Stimulated activated CD4-positive, alpha-beta T cell treated with anti-CD3 and anti-CD28 coated beads, Interleukin-15, amount 100 ng/mL, for 48 hours (primary cell): ENCODE measurements around the gene HDAC4.

Source experiments
- DNase-seq, 2 donors: peaks; one replicate each; pipeline ENCODE4 v3.0.0-alpha.2; 2020; ENCODE audit warnings: low read depth in 2 of 2

HDAC4 gene

GRCh38 chr2:239014458-239015217 is 386.2 kb downstream of the HDAC4 start:
- no peak for DNase-seq

DNA sequence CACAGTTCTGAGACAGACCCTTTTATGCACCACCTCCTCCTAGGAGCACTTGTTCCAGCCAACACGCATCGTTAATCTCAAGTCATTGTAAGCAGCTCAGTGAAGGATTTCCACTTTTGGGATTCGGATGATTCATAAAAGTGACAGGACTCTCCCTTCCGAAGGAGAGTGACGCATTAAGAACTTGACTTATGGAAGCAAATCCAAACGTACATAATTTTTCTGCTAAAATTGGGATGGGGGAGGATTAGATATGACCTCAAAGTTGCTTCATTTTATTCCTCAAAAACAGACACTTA is 387.2 kb downstream of the HDAC4 start:
- DNase-seq = no peak

DNA sequence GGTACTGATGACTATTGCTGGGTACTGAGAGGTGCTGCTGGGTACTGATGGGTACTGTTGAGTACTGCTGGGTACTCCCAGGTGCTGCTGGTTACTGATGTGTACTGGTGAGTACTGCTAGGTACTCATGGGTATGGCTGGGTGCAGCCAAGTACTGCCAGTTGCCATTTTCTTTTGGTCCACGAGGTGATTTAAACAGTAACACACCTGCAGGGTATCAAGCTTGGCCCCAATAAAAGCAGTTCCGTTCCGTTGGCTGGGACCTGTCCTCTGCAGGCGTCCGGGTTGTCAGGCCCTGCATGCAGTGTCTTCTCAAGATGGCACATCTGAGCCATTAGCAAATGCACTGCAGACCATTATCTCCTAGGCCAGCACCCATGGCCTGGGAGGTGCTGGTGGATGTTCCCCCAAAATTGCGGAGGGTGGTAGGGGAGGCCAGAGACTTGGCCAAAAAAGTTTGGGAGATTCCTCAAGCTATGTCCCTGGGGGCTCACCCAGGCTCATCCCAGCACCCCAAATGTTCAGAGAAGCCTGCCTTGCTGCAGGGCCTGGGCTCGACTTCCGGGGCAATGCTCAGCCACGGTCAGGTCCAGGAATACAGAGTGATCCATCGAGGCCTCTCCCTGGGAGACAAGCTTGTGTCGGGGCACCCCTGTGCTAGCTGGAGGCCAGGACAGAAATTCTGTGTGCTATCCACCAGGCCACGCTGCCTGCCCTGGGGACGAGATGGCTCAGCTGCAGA is 387.7 kb downstream of the HDAC4 start:
- DNase-seq = no peak

DNA sequence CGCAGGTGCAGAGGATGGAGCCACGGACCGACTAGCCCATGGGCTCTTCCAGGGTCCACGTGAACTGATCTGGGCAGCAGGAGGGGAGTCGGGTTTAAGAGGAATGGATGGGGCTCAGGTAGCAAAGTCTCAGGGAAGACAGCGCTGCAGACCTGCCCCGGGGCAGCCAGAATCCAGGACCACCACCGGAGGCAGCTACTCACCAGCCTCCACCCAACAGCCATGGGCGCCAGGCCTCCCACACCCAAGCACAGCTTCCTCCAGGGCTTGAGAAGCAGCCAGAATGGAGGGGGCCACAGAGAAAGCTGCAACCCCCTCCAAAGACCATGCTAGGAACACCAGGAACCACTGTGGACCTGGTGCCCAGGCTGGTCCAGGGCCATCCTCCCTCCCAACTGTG is 388.6 kb downstream of the HDAC4 start:
- DNase-seq = no peak

DNA sequence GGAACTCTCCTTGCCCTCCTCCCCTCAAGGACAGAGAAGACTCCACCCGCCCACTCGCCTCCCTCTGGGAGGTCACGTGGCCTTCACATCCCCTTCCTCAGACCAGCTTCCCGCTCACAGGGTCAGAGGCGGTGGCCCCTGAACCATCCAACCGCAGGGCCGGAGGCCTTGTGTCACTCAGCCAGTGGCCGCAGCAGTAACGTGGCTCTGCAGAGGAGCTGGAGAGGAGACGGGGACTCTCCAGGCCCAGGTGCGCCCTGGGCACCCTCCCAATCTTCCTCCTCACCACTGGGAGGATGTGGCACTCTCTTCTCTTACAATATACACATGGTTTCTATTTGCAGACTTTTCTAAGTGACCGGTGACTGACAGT is 391.2 kb downstream of the HDAC4 start:
- no peak for DNase-seq

GRCh38 chr2:239008677-239009588 is 391.9 kb downstream of the HDAC4 start:
- DNase-seq = no peak

GRCh38 chr2:239008004-239008403 is 392.8 kb downstream of the HDAC4 start:
- DNase-seq = no peak

DNA sequence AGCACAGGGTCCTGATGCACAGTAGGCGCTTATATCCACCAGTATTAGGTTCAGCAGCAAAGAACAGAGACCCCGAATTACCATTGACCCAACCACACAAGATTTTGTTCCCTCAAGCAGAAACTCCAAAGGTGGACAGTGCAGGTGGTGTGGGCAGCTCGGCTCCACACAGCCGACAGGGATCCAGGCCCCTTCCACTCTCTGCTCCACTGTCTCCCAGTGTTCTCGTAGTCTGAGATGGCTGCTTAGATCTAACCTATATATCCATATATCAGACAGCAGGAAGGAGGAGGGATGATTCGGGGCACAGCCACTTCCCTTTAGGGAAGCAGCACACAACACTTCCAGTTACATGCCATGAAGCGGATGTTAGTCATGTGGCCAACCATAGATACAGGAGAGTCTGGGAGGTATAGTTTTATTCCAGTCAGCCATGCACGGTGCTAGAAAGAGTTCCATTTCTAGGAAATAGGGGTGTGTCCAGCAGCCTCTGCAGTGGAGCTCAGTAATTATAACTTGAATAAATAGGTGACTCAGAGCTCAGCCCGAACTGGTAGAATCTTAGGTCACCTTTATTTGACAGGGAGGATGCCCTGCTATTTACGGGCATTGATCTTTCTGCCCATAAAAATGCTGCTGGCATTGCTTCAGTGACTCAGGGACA is 394.1 kb downstream of the HDAC4 start:
- DNase-seq = no peak

DNA sequence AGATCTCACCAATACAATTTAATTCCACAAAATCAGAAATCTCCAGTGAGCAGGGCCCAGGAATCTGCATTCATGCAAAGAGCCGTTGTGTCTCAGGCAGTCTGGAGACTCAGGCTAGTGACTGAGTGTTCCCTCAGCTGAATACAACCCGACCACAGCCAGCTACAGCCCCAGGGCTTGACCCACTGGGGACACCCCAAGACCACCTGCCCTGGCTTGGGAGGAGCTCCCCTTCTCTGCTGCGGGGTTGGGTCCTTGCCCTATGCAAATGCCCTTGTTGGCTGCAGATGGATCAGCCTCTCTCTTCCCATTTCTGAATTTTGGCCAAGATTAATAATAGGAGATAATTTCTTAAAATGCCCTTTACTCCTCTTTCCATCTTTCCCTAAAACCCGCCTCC is 395.2 kb downstream of the HDAC4 start:
- no peak for DNase-seq

- DNase-seq = no peak
Observed at GRCh38 chr2:239004274-239005015, 396.4 kb downstream of the HDAC4 start.

DNA sequence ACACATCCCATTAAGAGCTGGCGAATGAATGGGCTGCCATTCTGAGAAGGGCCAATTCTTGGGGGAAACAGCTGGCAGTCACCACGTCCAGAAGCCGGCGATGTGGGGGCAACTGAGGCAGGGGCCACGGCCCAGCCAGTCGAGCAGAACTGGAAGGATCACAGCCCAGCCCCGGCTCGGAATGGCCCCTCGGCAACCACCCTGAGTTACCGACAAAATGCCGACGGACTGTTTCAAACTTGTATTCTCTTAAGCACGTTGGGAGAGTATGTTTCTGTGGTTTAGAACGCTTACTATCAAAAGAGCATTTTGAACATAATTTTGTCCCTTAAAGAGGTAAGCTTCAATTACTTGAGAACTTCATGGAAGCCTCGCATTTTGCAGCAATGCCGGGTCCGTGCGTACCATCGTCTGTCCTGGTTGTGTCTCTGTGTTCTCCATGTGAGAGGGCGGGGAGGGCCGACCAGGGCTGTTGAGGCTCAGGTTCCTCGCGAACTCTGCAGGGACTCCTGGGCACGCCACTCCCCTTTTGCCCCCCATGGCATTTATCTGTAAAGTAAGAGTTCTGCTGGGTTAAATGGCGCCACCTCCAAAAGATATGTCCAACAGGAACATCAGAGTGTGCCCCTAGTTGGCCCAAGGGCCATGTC is 397.1 kb downstream of the HDAC4 start:
- no peak for DNase-seq

DNA sequence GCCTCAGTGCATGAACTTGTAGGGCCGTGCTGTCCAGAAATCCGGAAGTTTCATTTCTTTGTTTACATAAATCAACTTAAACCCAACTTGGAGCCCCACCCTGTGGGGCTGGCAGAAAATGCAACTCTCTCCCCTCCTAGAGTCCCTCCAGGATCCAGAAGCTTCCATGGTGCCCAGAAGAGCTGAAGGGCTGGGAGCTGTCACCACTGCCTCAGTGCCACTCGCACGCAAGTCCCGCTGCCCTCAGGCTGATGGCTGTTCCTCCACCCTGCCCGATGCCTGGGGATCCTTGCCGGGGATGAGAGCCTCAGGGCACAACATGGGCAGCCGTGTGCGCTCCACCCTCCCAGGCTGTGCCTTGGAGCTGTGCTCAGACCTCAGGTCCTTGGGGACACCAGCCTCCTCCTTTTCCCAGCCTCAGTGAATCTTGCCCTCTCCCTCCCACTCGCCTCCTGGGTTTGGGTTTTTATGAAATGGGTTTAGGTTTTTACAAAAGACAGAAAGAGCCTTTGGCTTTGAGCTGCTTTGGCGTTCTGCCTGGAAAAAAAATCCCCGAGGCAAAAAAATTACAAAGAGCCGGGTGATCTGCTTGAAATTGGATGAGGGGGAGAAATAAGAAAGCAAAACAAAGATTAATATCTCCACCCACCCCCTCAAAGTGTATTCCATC is 397.7 kb downstream of the HDAC4 start:
- DNase-seq = no peak

GRCh38 chr2:239002591-239002953 is 398.2 kb downstream of the HDAC4 start:
- no peak for DNase-seq

GRCh38 chr2:239001794-239002193 is 399.0 kb downstream of the HDAC4 start:
- DNase-seq = no peak

GRCh38 chr2:239000500-239001073 is 400.2 kb downstream of the HDAC4 start:
- no peak for DNase-seq

- no peak for DNase-seq
Observed at GRCh38 chr2:239000089-239000488, 400.7 kb downstream of the HDAC4 start.

DNA sequence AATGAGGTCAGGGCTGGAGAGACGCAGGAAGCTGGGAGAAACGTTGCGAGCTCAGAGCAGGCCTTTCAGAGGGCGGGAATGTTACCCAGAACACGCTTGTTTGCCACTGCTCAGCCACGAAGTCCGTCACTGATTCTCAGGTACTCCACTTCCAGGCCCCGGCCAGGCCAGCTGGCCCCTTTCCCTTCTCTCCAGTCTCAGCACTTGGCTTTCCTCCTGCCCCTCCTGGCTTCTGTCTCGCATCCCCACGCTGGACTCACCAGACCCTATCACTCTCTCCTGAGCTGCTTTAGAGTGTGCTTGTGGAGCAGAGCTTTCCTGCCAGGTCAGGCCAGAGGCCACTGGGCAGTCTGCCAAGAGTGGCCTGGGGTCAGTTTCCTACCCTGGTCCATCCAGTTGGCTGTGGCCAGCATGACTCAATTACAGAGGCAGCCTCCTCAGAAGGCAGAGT is 401.5 kb downstream of the HDAC4 start:
- no peak for DNase-seq

DNA sequence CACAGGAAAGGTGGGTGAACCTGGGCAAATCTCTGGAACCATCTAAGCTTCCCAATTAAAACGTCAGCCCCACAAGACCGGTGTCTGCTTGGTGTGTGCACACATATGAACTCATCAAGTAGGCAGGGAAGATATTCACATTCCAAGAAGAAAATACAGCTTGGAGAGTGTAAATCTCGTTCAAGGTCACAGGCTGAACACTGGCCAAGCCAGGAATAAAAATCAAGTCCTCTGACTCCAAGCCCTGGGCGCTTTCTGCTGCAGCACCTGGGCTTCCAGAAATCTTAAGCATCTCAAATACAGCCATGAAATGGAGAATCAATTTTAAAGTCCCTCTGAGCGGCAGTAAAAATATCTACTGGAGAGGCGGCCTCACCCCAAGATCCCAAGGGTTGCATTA is 402.0 kb downstream of the HDAC4 start:
- DNase-seq = no peak
